ENCODE measurements around the gene OSCAR.

DNA sequence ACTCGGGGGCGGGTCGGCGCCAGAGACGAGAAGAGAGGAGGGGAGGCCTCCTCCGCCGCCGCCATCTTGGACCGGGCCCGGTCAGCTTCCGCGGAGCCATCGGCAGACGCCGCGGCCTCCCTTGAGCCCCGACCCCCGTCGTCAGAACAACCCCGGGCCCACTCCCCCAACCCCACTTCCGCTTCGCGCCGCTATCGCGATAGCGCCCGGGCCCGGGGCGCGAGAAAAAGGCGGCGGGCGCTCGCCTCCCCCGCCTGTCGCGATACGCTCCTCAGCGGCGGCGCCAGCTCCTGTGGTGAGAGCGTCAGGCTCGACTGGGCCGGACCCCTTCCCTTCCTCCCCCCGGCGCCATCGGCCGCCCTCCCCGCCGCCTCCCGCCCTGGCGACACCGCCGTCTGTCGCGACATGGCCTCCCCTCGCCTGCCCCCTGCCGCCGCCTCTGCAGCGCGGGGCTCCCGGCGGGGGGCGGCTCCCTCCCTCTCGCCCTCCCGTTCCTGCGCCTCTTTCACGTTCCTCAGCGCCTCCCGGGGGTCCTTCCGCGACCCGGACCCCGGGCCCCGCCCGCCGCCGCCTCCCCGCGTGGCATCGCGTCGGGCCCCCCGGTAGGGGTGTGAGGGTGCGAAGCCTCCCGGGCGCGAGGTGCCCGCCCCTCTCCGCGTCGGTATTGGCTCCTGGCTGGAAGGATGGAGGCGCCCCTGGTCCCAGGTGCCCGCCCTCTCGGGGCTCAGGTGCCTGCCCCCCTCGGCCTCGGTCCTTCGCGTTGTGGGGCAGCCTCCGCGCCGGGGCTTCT lies 37.3 kb upstream of the OSCAR start, which contains the start of gene CNOT3:
- TF ChIP-seq GATA3 (IDR thresholded peaks at IDR 0.05; ENCODE audit: low read depth, low read length) = no peak
- no peak for TF ChIP-seq GATA2 (IDR thresholded peaks at IDR 0.05; ENCODE audit: low read depth, low read length)

Data from SH-SY5Y (cell line).